Measurements from ENCODE around the gene HRK. TPM values are rescaled to one million over a fixed set of nuclear protein-coding genes. Genes with fewer than 3 reads are reported as not detected.

HRK gene
- total RNA-seq, 1 experiment from 2014 or later: 0.33 TPM

GRCh38 chr12:116920939-116921338 is 39.7 kb upstream of the HRK start:
- H3K79me2 ChIP-seq (ENCODE audit: low read length): peaks cover 59% of the 10 kb centered on the region

GRCh38 chr12:116919706-116920485 is 38.7 kb upstream of the HRK start:
- Histone ChIP-seq H3K9ac (ENCODE audit: low read length) (no peak overlapping the region), H3K9me2 (replicated peaks; ENCODE audit: low read length) (no peaks in the 10 kb centered on the region), H3K4me2 (ENCODE audit: low read length) (peak overlapping the region; percentile 2; the same call in 1 of the 2 replicates), H3K9me3 (ENCODE audit: low read length) (no peaks in the 10 kb centered on the region), H3K27me3 (ENCODE audit: low read length) (no peaks in the 10 kb centered on the region), H3K4me1 (ENCODE audit: insufficient read depth, low read length) (peaks cover 61% of the 10 kb centered on the region), H4K20me1 (ENCODE audit: low read length) (peaks cover 6% of the 10 kb centered on the region; the same call in 1 of the 2 replicates), H3K36me3 (ENCODE audit: low read depth, low read length) (peaks cover 6% of the 10 kb centered on the region; the same call in 1 of the 2 replicates), H3K27ac (ENCODE audit: low read length) (no peak overlapping the region), H3K4me3 (ENCODE audit: low read length) (no peak overlapping the region), H3K79me2 (ENCODE audit: low read length) (peaks cover 61% of the 10 kb centered on the region), H3F3A (ENCODE audit: low read length, unreplicated experiment) (peaks cover 16% of the 10 kb centered on the region), H2AFZ (ENCODE audit: low read length) (no peak overlapping the region)
- no TSS peak for BruUV-seq (replicated peaks)
- TF ChIP-seq CTCF (conservative IDR thresholded peaks at IDR 0.05; ENCODE audit: low read depth, low read length) (no peak), EZH2phosphoT487 (IDR thresholded peaks at IDR 0.05; ENCODE audit: borderline replicate concordance, low read length) (no peak), EZH2 (IDR thresholded peaks at IDR 0.05; ENCODE audit: low read length, unreplicated experiment) (no peak)
- ChIA-PET CTCF (no interaction called here), POLR2A (ENCODE audit: unreplicated experiment) (interaction anchor here (0.7 kb wide), 1 partner anchor 201 kb away, joined by 4 read pairs; no protein-coding TSS in a partner anchor)
- DNase-seq (peak; percentile 20), ATAC-seq (peak; percentile 12)
- intact Hi-C loops (cut with micrococcal nuclease): loop anchor here (5.0 to 10.0 kb wide), 4 partner anchors 58 to 1132 kb away; partner anchors contain the start of genes RNFT2 and SPRING1

More at GRCh38 chr12:116920939-116921338, 39.7 kb upstream of the HRK start:
- H3K9ac ChIP-seq (ENCODE audit: low read length): no peak overlapping the region
- H3K4me2 ChIP-seq (ENCODE audit: low read length): no peak overlapping the region
- peaks cover 14% of the 10 kb centered on the region for H3F3A ChIP-seq (ENCODE audit: low read length, unreplicated experiment)
- H3K36me3 ChIP-seq (ENCODE audit: low read depth, low read length): peaks cover 6% of the 10 kb centered on the region; the same call in 1 of the 2 replicates
- H3K4me1 ChIP-seq (ENCODE audit: insufficient read depth, low read length): peaks cover 59% of the 10 kb centered on the region
- ChIA-PET CTCF (no interaction called here), POLR2A (ENCODE audit: unreplicated experiment) (no interaction called here)
- peaks cover 6% of the 10 kb centered on the region; the same call in 1 of the 2 replicates for H4K20me1 ChIP-seq (ENCODE audit: low read length)
- intact Hi-C loops (cut with micrococcal nuclease): no loop called here
- H3K27ac ChIP-seq (ENCODE audit: low read length): no peak overlapping the region
- no peak for TF ChIP-seq EZH2 (IDR thresholded peaks at IDR 0.05; ENCODE audit: low read length, unreplicated experiment)
- no peak for TF ChIP-seq EZH2phosphoT487 (IDR thresholded peaks at IDR 0.05; ENCODE audit: borderline replicate concordance, low read length)
- TF ChIP-seq CTCF (conservative IDR thresholded peaks at IDR 0.05; ENCODE audit: low read depth, low read length): no peak
- H3K27me3 ChIP-seq (ENCODE audit: low read length): no peaks in the 10 kb centered on the region
- H3K9me3 ChIP-seq (ENCODE audit: low read length): no peaks in the 10 kb centered on the region
- BruUV-seq (replicated peaks): no TSS peak
- DNase-seq: no peak
- ATAC-seq: no peak
- H3K9me2 ChIP-seq (replicated peaks; ENCODE audit: low read length): no peaks in the 10 kb centered on the region
- no peak overlapping the region for H2AFZ ChIP-seq (ENCODE audit: low read length)
- no peak overlapping the region for H3K4me3 ChIP-seq (ENCODE audit: low read length)

GRCh38 chr12:116919247-116919661 is 38.0 kb upstream of the HRK start:
- Histone ChIP-seq H3K27me3 (ENCODE audit: low read length) (no peaks in the 10 kb centered on the region), H3K4me3 (ENCODE audit: low read length) (no peak overlapping the region), H3K79me2 (ENCODE audit: low read length) (peaks cover 64% of the 10 kb centered on the region), H3K9ac (ENCODE audit: low read length) (no peak overlapping the region), H2AFZ (ENCODE audit: low read length) (no peak overlapping the region), H4K20me1 (ENCODE audit: low read length) (peaks cover 6% of the 10 kb centered on the region; the same call in 1 of the 2 replicates), H3K4me1 (ENCODE audit: insufficient read depth, low read length) (peaks cover 55% of the 10 kb centered on the region), H3F3A (ENCODE audit: low read length, unreplicated experiment) (peaks cover 11% of the 10 kb centered on the region), H3K27ac (ENCODE audit: low read length) (no peak overlapping the region), H3K9me2 (replicated peaks; ENCODE audit: low read length) (no peaks in the 10 kb centered on the region), H3K36me3 (ENCODE audit: low read depth, low read length) (peaks cover 6% of the 10 kb centered on the region; the same call in 1 of the 2 replicates), H3K4me2 (ENCODE audit: low read length) (no peak overlapping the region; the same call in 1 of the 2 replicates), H3K9me3 (ENCODE audit: low read length) (no peaks in the 10 kb centered on the region)
- intact Hi-C loops (cut with micrococcal nuclease): loop anchor here (5.0 to 10.0 kb wide), 4 partner anchors 57 to 1133 kb away; partner anchors contain the start of genes RNFT2 and SPRING1
- ChIA-PET CTCF (no interaction called here), POLR2A (ENCODE audit: unreplicated experiment) (no interaction called here)
- no peak for DNase-seq
- no peak for ATAC-seq
- TF ChIP-seq EZH2phosphoT487 (IDR thresholded peaks at IDR 0.05; ENCODE audit: borderline replicate concordance, low read length): no peak
- TF ChIP-seq EZH2 (IDR thresholded peaks at IDR 0.05; ENCODE audit: low read length, unreplicated experiment): no peak
- no peak for TF ChIP-seq CTCF (conservative IDR thresholded peaks at IDR 0.05; ENCODE audit: low read depth, low read length)
- no TSS peak for BruUV-seq (replicated peaks)

Measured in PC-3 (cell line).